Islet precursor cell (in vitro differentiated cells): ENCODE data around the gene MAGEL2.

Source experiments
- DNase-seq: peaks from one replicate; pipeline ENCODE4 v3.0.0-alpha.2; 2018

Gene MAGEL2

GRCh38 chr15:23647421-23648370 is at the start of gene MAGEL2:
Gene MAGEL2, minus strand, starts transcription at chr15:23647867. Its CDS starts 125 bp downstream, at chr15:23647742.
- peak; percentile 73 for DNase-seq

GRCh38 chr15:23695282-23695681 is 47.6 kb upstream of the MAGEL2 start:
- DNase-seq: no peak

GRCh38 chr15:23694592-23694991 is 46.9 kb upstream of the MAGEL2 start:
- DNase-seq: no peak

- peak; percentile 66 for DNase-seq
These were observed 42.8 kb upstream of the MAGEL2 start for GRCh38 chr15:23690450-23690852.

GRCh38 chr15:23690015-23690414 is 42.3 kb upstream of the MAGEL2 start:
- no peak for DNase-seq

- DNase-seq: peak; percentile 80
These were observed 39.4 kb upstream of the MAGEL2 start, which contains the start of gene NDN for GRCh38 chr15:23687143-23687470. Gene NDN, minus strand, starts transcription at chr15:23687305. Its CDS starts 88 bp downstream, at chr15:23687217.

- DNase-seq: peak; percentile 55
These were observed 38.9 kb upstream of the MAGEL2 start for GRCh38 chr15:23686466-23687142.

- no peak for DNase-seq
These were observed 23.8 kb upstream of the MAGEL2 start for GRCh38 chr15:23671481-23671880.

GRCh38 chr15:23670970-23671369 is 23.3 kb upstream of the MAGEL2 start:
- no peak for DNase-seq

- no peak for DNase-seq
These were observed 15.6 kb upstream of the MAGEL2 start for GRCh38 chr15:23663232-23663631.

- no peak for DNase-seq
These were observed 1.4 kb upstream of the MAGEL2 start for GRCh38 chr15:23648920-23649515.

GRCh38 chr15:23647001-23647295 is 719 bp downstream of the MAGEL2 start:
- DNase-seq: no peak

- DNase-seq: peak; percentile 56
These were observed 1.3 kb downstream of the MAGEL2 start for GRCh38 chr15:23646165-23647000.

- peak; percentile 60 for DNase-seq
These were observed 2.1 kb downstream of the MAGEL2 start for GRCh38 chr15:23645371-23646164.

GRCh38 chr15:23644829-23645228 is 2.8 kb downstream of the MAGEL2 start:
- DNase-seq: no peak

GRCh38 chr15:23642413-23643044 is 5.1 kb downstream of the MAGEL2 start:
- peak; percentile 75 for DNase-seq

- DNase-seq: no peak
These were observed 13.5 kb downstream of the MAGEL2 start for GRCh38 chr15:23634181-23634580.

GRCh38 chr15:23629234-23629805 is 18.3 kb downstream of the MAGEL2 start:
- no peak for DNase-seq

GRCh38 chr15:23628612-23629233 is 18.9 kb downstream of the MAGEL2 start:
- no peak for DNase-seq

GRCh38 chr15:23616536-23616935 is 31.1 kb downstream of the MAGEL2 start:
- DNase-seq: no peak

- DNase-seq: no peak
These were observed 41.4 kb downstream of the MAGEL2 start for GRCh38 chr15:23606226-23606625.
